HEK293 (cell line): ENCODE data around the gene MACROH2A2.

Experiments
- CTCF ChIA-PET: fragments of 350-600 bp; formaldehyde crosslinking; extraction: SDS; loops from one replicate; lab custom pipeline; 2021; ENCODE audit warnings: antibody characterized with exemption; lab: Yijun Ruan, JAX
- POLR2A ChIA-PET: fragments of 300-600 bp; formaldehyde crosslinking; extraction: SDS; loops from one replicate; lab custom pipeline; 2020; ENCODE audit warnings: antibody characterized with exemption, inconsistent platforms; lab: Yijun Ruan, JAX
- H3K27ac ChIP-seq: fragments of 200-500 bp; sonication (Bioruptor generic); 2 replicates; pipeline ENCODE4 v1.5.1; 2014; ENCODE audit warnings: low read depth, low read length, control low read depth, inconsistent platforms; ENCODE audit errors: extremely low read depth
- H3K36me3 ChIP-seq, 2 experiments: fragments of 200-500 bp in 1 of 2; sonication (Bioruptor generic) in 1 of 2; 1 replicate in 1 of 2; 2 replicates in 1 of 2; pipeline ENCODE4 v1.5.1; 2014 to 2017; ENCODE audit warnings: inconsistent platforms in 2 of 2, low read length in 2 of 2; ENCODE audit not compliant: control insufficient read depth in 2 of 2, insufficient read depth in 1 of 2
- H3K4me1 ChIP-seq: fragments of 200-500 bp; sonication (Bioruptor generic); 2 replicates; pipeline ENCODE4 v1.5.1; 2014; ENCODE audit warnings: mild to moderate bottlenecking, low read length, inconsistent platforms; ENCODE audit not compliant: control insufficient read depth, insufficient read depth
- H3K4me3 ChIP-seq: 2 replicates; pipeline ENCODE4 v1.5.1; 2011; ENCODE audit warnings: low read depth, mild to moderate bottlenecking, control low read depth, low read length, moderate library complexity
- H3K9me3 ChIP-seq: fragments of 200-500 bp; sonication (Bioruptor generic); 2 replicates; pipeline ENCODE4 v1.5.1; 2014; ENCODE audit warnings: low read depth, low read length, inconsistent platforms; ENCODE audit not compliant: control insufficient read depth, insufficient read depth
- EGR2 ChIP-seq: fragments of 450-650 bp; formaldehyde crosslinking; IDR thresholded peaks from 2 replicates; pipeline ENCODE4 v1.5.1; 2016; ENCODE audit warnings: low read depth, missing biosample characterization, missing genetic modification characterization
- GLIS1 ChIP-seq: fragments of 450-650 bp; formaldehyde crosslinking; IDR thresholded peaks from 2 replicates; pipeline ENCODE4 v1.5.1; 2016; ENCODE audit warnings: missing biosample characterization, missing genetic modification characterization
- GLIS2 ChIP-seq: fragments of 450-650 bp; formaldehyde crosslinking; IDR thresholded peaks from 2 replicates; pipeline ENCODE4 v1.5.1; 2016; ENCODE audit warnings: missing biosample characterization, missing genetic modification characterization
- HOXD13 ChIP-seq: sonication (generic); formaldehyde crosslinking; IDR thresholded peaks from 2 replicates; pipeline ENCODE4 v1.8.0; 2022; ENCODE audit warnings: missing genetic modification reagents, borderline replicate concordance
- KLF17 ChIP-seq: fragments of 450-650 bp; formaldehyde crosslinking; IDR thresholded peaks from 2 replicates; pipeline ENCODE4 v1.5.1; 2016; ENCODE audit warnings: missing biosample characterization, missing genetic modification characterization
- PRDM10 ChIP-seq: fragments of 450-650 bp; formaldehyde crosslinking; IDR thresholded peaks from 2 replicates; pipeline ENCODE4 v1.5.1; 2016; ENCODE audit warnings: missing biosample characterization, missing genetic modification characterization
- REST ChIP-seq: fragments of 450-650 bp; formaldehyde crosslinking; IDR thresholded peaks from 2 replicates; pipeline ENCODE4 v1.5.1; 2016; ENCODE audit warnings: missing biosample characterization, missing genetic modification characterization
- ZBTB7A ChIP-seq: fragments of 450-650 bp; formaldehyde crosslinking; IDR thresholded peaks from 2 replicates; pipeline ENCODE4 v1.5.1; 2016; ENCODE audit warnings: low read depth, missing biosample characterization, missing genetic modification characterization
- ZIC2 ChIP-seq: fragments of 450-650 bp; formaldehyde crosslinking; IDR thresholded peaks from 2 replicates; pipeline ENCODE4 v1.5.1; 2016; ENCODE audit warnings: missing biosample characterization, missing genetic modification characterization
- ZNF148 ChIP-seq: fragments of 450-650 bp; formaldehyde crosslinking; IDR thresholded peaks from 2 replicates; pipeline ENCODE4 v1.5.0; 2017; ENCODE audit warnings: missing biosample characterization, missing genetic modification characterization, borderline replicate concordance
- ZNF398 ChIP-seq: fragments of 450-650 bp; formaldehyde crosslinking; IDR thresholded peaks from 2 replicates; pipeline ENCODE4 v1.5.1; 2017; ENCODE audit warnings: missing biosample characterization, missing genetic modification characterization
- ZNF558 ChIP-seq: fragments of 450-650 bp; formaldehyde crosslinking; IDR thresholded peaks from 2 replicates; pipeline ENCODE4 v1.5.1; 2016; ENCODE audit warnings: missing biosample characterization, missing genetic modification characterization
- ZNF776 ChIP-seq: fragments of 450-650 bp; formaldehyde crosslinking; IDR thresholded peaks from 2 replicates; pipeline ENCODE4 v1.5.0; 2017; ENCODE audit warnings: missing biosample characterization, missing genetic modification characterization, borderline replicate concordance

MACROH2A2 gene

GRCh38 chr10:70142555-70142954 is 89.9 kb downstream of the MACROH2A2 start:
- Histone ChIP-seq H3K4me1 (peaks cover 6% of the 10 kb centered on the region; the same call in 1 of the 2 replicates), H3K9me3 (no peaks in the 10 kb centered on the region), H3K27ac (no peak overlapping the region), H3K4me3 (no peak overlapping the region), H3K36me3 (peaks cover 0 to 17% of the 10 kb centered on the region in 2 experiments; a peak in 1 of 3 replicates)
- TF ChIP-seq REST (no peak), ZBTB7A (tag by site-specific recombination) (no peak), KLF17 (tag by site-specific recombination) (no peak)
- POLR2A ChIA-PET = interaction anchor here (0.6 kb wide), 1 partner anchor 14 kb away, joined by 3 read pairs; no protein-coding TSS in a partner anchor
- CTCF ChIA-PET = interaction anchor here (0.9 to 5.2 kb wide), 2 partner anchors 26 to 27 kb away, joined by 4 to 15 read pairs; no protein-coding TSS in a partner anchor

- H3K4me3 ChIP-seq = no peak overlapping the region
- CTCF ChIA-PET = interaction anchor here (0.6 to 3.8 kb wide), 13 partner anchors 8 to 345 kb away, joined by 3 to 63 read pairs (median 3); partner anchors contain the start of gene SAR1A
- no peaks in the 10 kb centered on the region for H3K9me3 ChIP-seq
- no peak overlapping the region for H3K27ac ChIP-seq
- H3K36me3 ChIP-seq = peaks cover 4 to 27% of the 10 kb centered on the region in 2 experiments; a peak in 2 of 3 replicates
- POLR2A ChIA-PET = interaction anchor here (0.9 to 3.6 kb wide), 3 partner anchors 25 to 260 kb away, joined by 3 to 81 read pairs (median 18); partner anchors contain the start of genes EIF4EBP2 and SAR1A
- TF ChIP-seq ZNF776 (tag by site-specific recombination) (no peak), PRDM10 (tag by site-specific recombination) (peak; percentile 67), HOXD13 (CRISPR knock-in tag) (no peak)
- H3K4me1 ChIP-seq = peaks cover 6% of the 10 kb centered on the region; the same call in 1 of the 2 replicates
These were observed 91.9 kb downstream of the MACROH2A2 start for GRCh38 chr10:70144372-70145110.

- no peak for TF ChIP-seq ZNF148
- TF ChIP-seq EGR2 (tag by site-specific recombination) = 0 out of 2 replicates have a peak, but pooled peaks have one; percentile 67
- TF ChIP-seq ZNF398 (tag by site-specific recombination) = 0 out of 2 replicates have a peak, but pooled peaks have one; percentile 37
- TF ChIP-seq ZNF558 (tag by site-specific recombination) = no peak
- TF ChIP-seq GLIS2 (tag by site-specific recombination) = peak; percentile 95
- peak; percentile 29; the same call in 1 of the 2 replicates for TF ChIP-seq GLIS1 (tag by site-specific recombination)
- TF ChIP-seq ZIC2 (tag by site-specific recombination) = peak; percentile 98
- Histone ChIP-seq H3K9me3 (no peaks in the 10 kb centered on the region), H3K4me3 (peak overlapping the region; percentile 64), H3K27ac (peak overlapping the region; percentile 84; the same call in 1 of the 2 replicates), H3K36me3 (peaks cover 6 to 31% of the 10 kb centered on the region in 2 experiments; a peak in 2 of 3 replicates), H3K4me1 (peaks cover 6% of the 10 kb centered on the region; the same call in 1 of the 2 replicates)
- ChIA-PET POLR2A (interaction anchor here (0.8 to 3.6 kb wide), 9 partner anchors 9 to 260 kb away, joined by 3 to 81 read pairs (median 17); partner anchors contain the start of genes EIF4EBP2, MACROH2A2, PPA1 and SAR1A), CTCF (interaction anchor here (0.6 to 3.8 kb wide), 11 partner anchors 9 to 249 kb away, joined by 3 to 63 read pairs (median 3); partner anchors contain the start of gene SAR1A)
These were observed 92.6 kb downstream of the MACROH2A2 start for GRCh38 chr10:70145166-70145665.
